ENCODE measurements around the gene TDRD15. TPM values are rescaled to one million over a fixed set of nuclear protein-coding genes. Genes with fewer than 3 reads are reported as not detected.
A peak's percentile ranks its signal among the peaks of the same experiment; 100 is the strongest.

TDRD15 gene
- total and polyA plus RNA-seq, 4 donors, result 0.09 to 0.75 (median 0.42) TPM

DNA sequence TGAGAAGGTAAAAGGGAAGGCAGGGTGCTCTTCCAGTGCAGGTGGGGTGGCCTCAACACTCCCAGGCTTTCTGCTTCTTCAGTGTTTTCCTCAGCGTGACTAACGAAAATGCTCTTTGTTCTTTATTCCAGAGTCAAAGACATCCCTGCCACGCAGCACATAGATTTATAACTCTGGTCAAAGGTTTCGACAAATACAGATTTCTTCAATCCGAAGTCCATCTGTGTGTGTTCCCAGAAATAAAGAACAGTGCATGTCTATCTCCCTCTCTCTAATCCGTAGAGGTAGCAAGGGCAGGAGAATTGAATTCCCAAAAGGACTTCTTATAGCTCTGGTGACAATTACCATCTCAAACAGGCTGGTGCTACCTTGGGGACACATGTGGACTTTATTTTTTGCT, 26.4 kb upstream of the TDRD15 start:
- TF ChIP-seq, protein P1, sequence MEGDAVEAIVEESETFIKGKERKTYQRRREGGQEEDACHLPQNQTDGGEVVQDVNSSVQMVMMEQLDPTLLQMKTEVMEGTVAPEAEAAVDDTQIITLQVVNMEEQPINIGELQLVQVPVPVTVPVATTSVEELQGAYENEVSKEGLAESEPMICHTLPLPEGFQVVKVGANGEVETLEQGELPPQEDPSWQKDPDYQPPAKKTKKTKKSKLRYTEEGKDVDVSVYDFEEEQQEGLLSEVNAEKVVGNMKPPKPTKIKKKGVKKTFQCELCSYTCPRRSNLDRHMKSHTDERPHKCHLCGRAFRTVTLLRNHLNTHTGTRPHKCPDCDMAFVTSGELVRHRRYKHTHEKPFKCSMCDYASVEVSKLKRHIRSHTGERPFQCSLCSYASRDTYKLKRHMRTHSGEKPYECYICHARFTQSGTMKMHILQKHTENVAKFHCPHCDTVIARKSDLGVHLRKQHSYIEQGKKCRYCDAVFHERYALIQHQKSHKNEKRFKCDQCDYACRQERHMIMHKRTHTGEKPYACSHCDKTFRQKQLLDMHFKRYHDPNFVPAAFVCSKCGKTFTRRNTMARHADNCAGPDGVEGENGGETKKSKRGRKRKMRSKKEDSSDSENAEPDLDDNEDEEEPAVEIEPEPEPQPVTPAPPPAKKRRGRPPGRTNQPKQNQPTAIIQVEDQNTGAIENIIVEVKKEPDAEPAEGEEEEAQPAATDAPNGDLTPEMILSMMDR (IDR thresholded peaks at IDR 0.05; ENCODE audit: low read depth, low read length, missing input control), result no peak
- TF ChIP-seq, protein P2, sequence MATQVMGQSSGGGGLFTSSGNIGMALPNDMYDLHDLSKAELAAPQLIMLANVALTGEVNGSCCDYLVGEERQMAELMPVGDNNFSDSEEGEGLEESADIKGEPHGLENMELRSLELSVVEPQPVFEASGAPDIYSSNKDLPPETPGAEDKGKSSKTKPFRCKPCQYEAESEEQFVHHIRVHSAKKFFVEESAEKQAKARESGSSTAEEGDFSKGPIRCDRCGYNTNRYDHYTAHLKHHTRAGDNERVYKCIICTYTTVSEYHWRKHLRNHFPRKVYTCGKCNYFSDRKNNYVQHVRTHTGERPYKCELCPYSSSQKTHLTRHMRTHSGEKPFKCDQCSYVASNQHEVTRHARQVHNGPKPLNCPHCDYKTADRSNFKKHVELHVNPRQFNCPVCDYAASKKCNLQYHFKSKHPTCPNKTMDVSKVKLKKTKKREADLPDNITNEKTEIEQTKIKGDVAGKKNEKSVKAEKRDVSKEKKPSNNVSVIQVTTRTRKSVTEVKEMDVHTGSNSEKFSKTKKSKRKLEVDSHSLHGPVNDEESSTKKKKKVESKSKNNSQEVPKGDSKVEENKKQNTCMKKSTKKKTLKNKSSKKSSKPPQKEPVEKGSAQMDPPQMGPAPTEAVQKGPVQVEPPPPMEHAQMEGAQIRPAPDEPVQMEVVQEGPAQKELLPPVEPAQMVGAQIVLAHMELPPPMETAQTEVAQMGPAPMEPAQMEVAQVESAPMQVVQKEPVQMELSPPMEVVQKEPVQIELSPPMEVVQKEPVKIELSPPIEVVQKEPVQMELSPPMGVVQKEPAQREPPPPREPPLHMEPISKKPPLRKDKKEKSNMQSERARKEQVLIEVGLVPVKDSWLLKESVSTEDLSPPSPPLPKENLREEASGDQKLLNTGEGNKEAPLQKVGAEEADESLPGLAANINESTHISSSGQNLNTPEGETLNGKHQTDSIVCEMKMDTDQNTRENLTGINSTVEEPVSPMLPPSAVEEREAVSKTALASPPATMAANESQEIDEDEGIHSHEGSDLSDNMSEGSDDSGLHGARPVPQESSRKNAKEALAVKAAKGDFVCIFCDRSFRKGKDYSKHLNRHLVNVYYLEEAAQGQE (IDR thresholded peaks at IDR 0.05), result peak; percentile 74
- TF ChIP-seq FOXA2 (IDR thresholded peaks at IDR 0.05), result peak; percentile 72
- peak; percentile 99 for TF ChIP-seq SP1 (IDR thresholded peaks at IDR 0.05)
- TF ChIP-seq HNF4G (IDR thresholded peaks at IDR 0.05), result peak; percentile 99
- TF ChIP-seq, protein P3, sequence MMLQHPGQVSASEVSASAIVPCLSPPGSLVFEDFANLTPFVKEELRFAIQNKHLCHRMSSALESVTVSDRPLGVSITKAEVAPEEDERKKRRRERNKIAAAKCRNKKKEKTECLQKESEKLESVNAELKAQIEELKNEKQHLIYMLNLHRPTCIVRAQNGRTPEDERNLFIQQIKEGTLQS (IDR thresholded peaks at IDR 0.05), result peak; percentile 76
- peak; percentile 40 to 49 for TF ChIP-seq RAD21 (IDR thresholded peaks at IDR 0.05)
- TF ChIP-seq GABPA (IDR thresholded peaks at IDR 0.05 in 1 of 2, conservative IDR thresholded peaks at IDR 0.05 in 1 of 2), result peak in 1 of 2 donors; percentile 33
- peak; percentile 36 for TF ChIP-seq FOXA1 (IDR thresholded peaks at IDR 0.05)
- TF ChIP-seq EGR1 (IDR thresholded peaks at IDR 0.05; ENCODE audit: low read depth in 2 of 2), result peak; percentile 23 to 71
- peak; percentile 59 for TF ChIP-seq YY1 (IDR thresholded peaks at IDR 0.05)
- TF ChIP-seq TAF1 (conservative IDR thresholded peaks at IDR 0.05), result peak; percentile 72
- TF ChIP-seq, protein P4, sequence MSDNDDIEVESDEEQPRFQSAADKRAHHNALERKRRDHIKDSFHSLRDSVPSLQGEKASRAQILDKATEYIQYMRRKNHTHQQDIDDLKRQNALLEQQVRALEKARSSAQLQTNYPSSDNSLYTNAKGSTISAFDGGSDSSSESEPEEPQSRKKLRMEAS (IDR thresholded peaks at IDR 0.05), result peak; percentile 81
- no peak for TF ChIP-seq NR2F2 (IDR thresholded peaks at IDR 0.05)
- peak; percentile 79 to 90 for TF ChIP-seq JUND (IDR thresholded peaks at IDR 0.05)
- TF ChIP-seq RXRA (IDR thresholded peaks at IDR 0.05), result peak; percentile 86 to 93
- TF ChIP-seq ZBTB33 (IDR thresholded peaks at IDR 0.05), result peak; percentile 84
- peak; percentile 100 for TF ChIP-seq HNF4A (conservative IDR thresholded peaks at IDR 0.05)
- no peaks in the 10 kb centered on the region for H3K36me3 ChIP-seq (ENCODE audit: control insufficient read depth in 4 of 4, insufficient read depth in 3 of 4, low read depth in 1 of 4, low read length in 3 of 4)
- no peaks in the 10 kb centered on the region for H3K27me3 ChIP-seq (ENCODE audit: control insufficient read depth in 4 of 4, insufficient read depth in 4 of 4, low read length in 3 of 4)
- H3K4me1 ChIP-seq (ENCODE audit: control insufficient read depth in 4 of 4, insufficient read depth in 4 of 4, low read length in 3 of 4), result peaks cover 7 to 42% (median 31%) of the 10 kb centered on the region in 4 donors
- H3K9me3 ChIP-seq (ENCODE audit: control insufficient read depth in 4 of 4, low read length in 3 of 4), result no peaks in the 10 kb centered on the region
- peak overlapping the region in 1 of 2 donors; percentile 75 for H3K9ac ChIP-seq (ENCODE audit: low read depth in 1 of 2, low read length in 2 of 2)
- peak overlapping the region in 1 of 3 donors; percentile 23 for H3K4me3 ChIP-seq (ENCODE audit: low read depth in 1 of 3, low read length in 3 of 3)
- whole genome bisulfite sequencing, result 28% methylated on average over 6 of the region's 6 CpGs
- peak overlapping the region; percentile 87 to 95 for H3K27ac ChIP-seq (ENCODE audit: low read depth in 1 of 2, low read length in 2 of 2)
- no peak for DNase-seq (ENCODE audit: low spot score)
